Body of pancreas (tissue), 4 donors: ENCODE results near the gene PROM2.

Experiments used
- CTCF ChIP-seq, 7 experiments: fragments of 450-650 bp in 4 of 7; fragments of 200-600 bp in 3 of 7; sonication (generic) in 3 of 7; IDR thresholded peaks; one replicate each; pipeline ENCODE4 v1.5.1; 2016 to 2019; ENCODE audit warnings: antibody characterized with exemption in 7 of 7
- POLR2A ChIP-seq, 3 donors: fragments of 450-650 bp; IDR thresholded peaks; one replicate each; pipeline ENCODE4 v1.6.1; 2016; ENCODE audit warnings: antibody characterized with exemption in 3 of 3, mild to moderate bottlenecking in 2 of 3

GRCh38 chr2:95308426-95308990, 34.3 kb downstream of the PROM2 start:
- TF ChIP-seq CTCF (IDR thresholded peaks at IDR 0.05), result no peak
- TF ChIP-seq POLR2A (IDR thresholded peaks at IDR 0.05), result no peak
